Measurements from ENCODE around the gene NFASC.

The NFASC gene

GRCh38 chr1:205045146-205045545 is 174.5 kb downstream of the NFASC start:
- H4K8ac ChIP-seq (ENCODE audit: low read depth, low read length) = no peak overlapping the region
- H3K4me2 ChIP-seq (ENCODE audit: low read length) = no peak overlapping the region
- no peak overlapping the region for H4K91ac ChIP-seq (ENCODE audit: low read depth, low read length)
- H2AFZ ChIP-seq (ENCODE audit: insufficient read depth, low read length, poor library complexity) = no peak overlapping the region
- no peaks in the 10 kb centered on the region for H3K36me3 ChIP-seq (ENCODE audit: control insufficient read depth in 1 of 2, insufficient read depth in 2 of 2, low read length in 2 of 2)
- H3K79me2 ChIP-seq (ENCODE audit: control insufficient read depth, insufficient read depth, low read length, poor library complexity) = no peaks in the 10 kb centered on the region
- H2BK120ac ChIP-seq (ENCODE audit: insufficient read depth, low read length, poor library complexity) = no peak overlapping the region
- H3K18ac ChIP-seq (ENCODE audit: low read length) = no peak overlapping the region
- no peaks in the 10 kb centered on the region for H3K79me1 ChIP-seq (ENCODE audit: low read length)
- no peak overlapping the region for H3K9ac ChIP-seq (ENCODE audit: low read length)
- H3K4me1 ChIP-seq (ENCODE audit: control insufficient read depth in 1 of 2, insufficient read depth in 2 of 2, low read length in 2 of 2) = no peaks in the 10 kb centered on the region
- H3K14ac ChIP-seq (ENCODE audit: low read length) = no peak overlapping the region
- peaks cover 3% of the 10 kb centered on the region for H3K9me3 ChIP-seq (ENCODE audit: insufficient read depth, low read depth, low read length)
- no peak overlapping the region for H3K4me3 ChIP-seq (ENCODE audit: low read depth, low read length)
- H2AK5ac ChIP-seq (ENCODE audit: low read length) = no peak overlapping the region
- H4K12ac ChIP-seq (ENCODE audit: low read depth, low read length) = no peak overlapping the region
- H2BK5ac ChIP-seq (ENCODE audit: low read depth, low read length, poor library complexity) = no peak overlapping the region
- no peak overlapping the region for H3K27ac ChIP-seq (ENCODE audit: low read depth, low read length)
- WGBS (ENCODE audit: extremely low coverage, insufficient coverage, insufficient read length) = 100% methylated on average over 4 of the region's 11 CpGs
- H2BK12ac ChIP-seq (ENCODE audit: low read length) = no peak overlapping the region
- H3K4ac ChIP-seq (ENCODE audit: low read depth, low read length) = no peak overlapping the region
- H3K23ac ChIP-seq (ENCODE audit: low read length) = no peak overlapping the region
- H3K27me3 ChIP-seq (ENCODE audit: insufficient read depth, low read length) = peaks cover 22% of the 10 kb centered on the region
- no peak for DNase-seq

- WGBS (ENCODE audit: extremely low coverage, insufficient coverage, insufficient read length) = no CpG with 5 or more reads among the region's 4 CpGs
- Histone ChIP-seq H3K4ac (ENCODE audit: low read depth, low read length) (no peak overlapping the region), H2BK5ac (ENCODE audit: low read depth, low read length, poor library complexity) (no peak overlapping the region)
These were observed 176.2 kb downstream of the NFASC start for GRCh38 chr1:205046870-205047269.

GRCh38 chr1:205047764-205048231 is 177.1 kb downstream of the NFASC start:
- H3K27me3 ChIP-seq (ENCODE audit: insufficient read depth, low read length) = peaks cover 11% of the 10 kb centered on the region
- WGBS (ENCODE audit: extremely low coverage, insufficient coverage, insufficient read length) = no CpG with 5 or more reads among the region's 5 CpGs
- H3K79me2 ChIP-seq (ENCODE audit: control insufficient read depth, insufficient read depth, low read length, poor library complexity) = no peaks in the 10 kb centered on the region
- H2AFZ ChIP-seq (ENCODE audit: insufficient read depth, low read length, poor library complexity) = no peak overlapping the region
- H3K36me3 ChIP-seq (ENCODE audit: control insufficient read depth in 1 of 2, insufficient read depth in 2 of 2, low read length in 2 of 2) = no peaks in the 10 kb centered on the region
- H4K8ac ChIP-seq (ENCODE audit: low read depth, low read length) = no peak overlapping the region
- no peak overlapping the region for H3K4me2 ChIP-seq (ENCODE audit: low read length)
- H4K12ac ChIP-seq (ENCODE audit: low read depth, low read length) = no peak overlapping the region
- H3K18ac ChIP-seq (ENCODE audit: low read length) = no peak overlapping the region
- no peak overlapping the region for H3K4me3 ChIP-seq (ENCODE audit: low read depth, low read length)
- H3K4me1 ChIP-seq (ENCODE audit: control insufficient read depth in 1 of 2, insufficient read depth in 2 of 2, low read length in 2 of 2) = no peaks in the 10 kb centered on the region
- no peak overlapping the region for H3K4ac ChIP-seq (ENCODE audit: low read depth, low read length)
- H4K91ac ChIP-seq (ENCODE audit: low read depth, low read length) = no peak overlapping the region
- H2AK5ac ChIP-seq (ENCODE audit: low read length) = no peak overlapping the region
- H2BK12ac ChIP-seq (ENCODE audit: low read length) = no peak overlapping the region
- H2BK5ac ChIP-seq (ENCODE audit: low read depth, low read length, poor library complexity) = no peak overlapping the region
- H2BK120ac ChIP-seq (ENCODE audit: insufficient read depth, low read length, poor library complexity) = no peak overlapping the region
- H3K79me1 ChIP-seq (ENCODE audit: low read length) = no peaks in the 10 kb centered on the region
- peaks cover 2% of the 10 kb centered on the region for H3K9me3 ChIP-seq (ENCODE audit: insufficient read depth, low read depth, low read length)
- H3K14ac ChIP-seq (ENCODE audit: low read length) = no peak overlapping the region
- H3K9ac ChIP-seq (ENCODE audit: low read length) = no peak overlapping the region
- DNase-seq = no peak
- no peak overlapping the region for H3K27ac ChIP-seq (ENCODE audit: low read depth, low read length)
- no peak overlapping the region for H3K23ac ChIP-seq (ENCODE audit: low read length)

More at GRCh38 chr1:205046870-205047269, 176.2 kb downstream of the NFASC start:
- Histone ChIP-seq H3K27me3 (ENCODE audit: insufficient read depth, low read length) (peaks cover 18% of the 10 kb centered on the region), H4K91ac (ENCODE audit: low read depth, low read length) (no peak overlapping the region), H3K18ac (ENCODE audit: low read length) (no peak overlapping the region), H4K12ac (ENCODE audit: low read depth, low read length) (no peak overlapping the region), H2AK5ac (ENCODE audit: low read length) (no peak overlapping the region), H2AFZ (ENCODE audit: insufficient read depth, low read length, poor library complexity) (no peak overlapping the region), H3K4me2 (ENCODE audit: low read length) (no peak overlapping the region), H2BK12ac (ENCODE audit: low read length) (no peak overlapping the region), H4K8ac (ENCODE audit: low read depth, low read length) (no peak overlapping the region), H3K23ac (ENCODE audit: low read length) (no peak overlapping the region), H2BK120ac (ENCODE audit: insufficient read depth, low read length, poor library complexity) (no peak overlapping the region), H3K79me1 (ENCODE audit: low read length) (no peaks in the 10 kb centered on the region), H3K14ac (ENCODE audit: low read length) (no peak overlapping the region), H3K27ac (ENCODE audit: low read depth, low read length) (no peak overlapping the region), H3K4me3 (ENCODE audit: low read depth, low read length) (no peak overlapping the region), H3K4me1 (ENCODE audit: control insufficient read depth in 1 of 2, insufficient read depth in 2 of 2, low read length in 2 of 2) (no peaks in the 10 kb centered on the region), H3K9ac (ENCODE audit: low read length) (no peak overlapping the region), H3K36me3 (ENCODE audit: control insufficient read depth in 1 of 2, insufficient read depth in 2 of 2, low read length in 2 of 2) (no peaks in the 10 kb centered on the region), H3K79me2 (ENCODE audit: control insufficient read depth, insufficient read depth, low read length, poor library complexity) (no peaks in the 10 kb centered on the region), H3K9me3 (ENCODE audit: insufficient read depth, low read depth, low read length) (peaks cover 2% of the 10 kb centered on the region)
- no peak for DNase-seq

- Histone ChIP-seq H3K23ac (ENCODE audit: low read length) (no peak overlapping the region), H3K4me1 (ENCODE audit: control insufficient read depth in 1 of 2, insufficient read depth in 2 of 2, low read length in 2 of 2) (no peaks in the 10 kb centered on the region), H2BK12ac (ENCODE audit: low read length) (no peak overlapping the region), H2BK5ac (ENCODE audit: low read depth, low read length, poor library complexity) (no peak overlapping the region), H3K9ac (ENCODE audit: low read length) (no peak overlapping the region), H3K18ac (ENCODE audit: low read length) (no peak overlapping the region), H3K4me2 (ENCODE audit: low read length) (no peak overlapping the region), H2BK120ac (ENCODE audit: insufficient read depth, low read length, poor library complexity) (no peak overlapping the region), H3K9me3 (ENCODE audit: insufficient read depth, low read depth, low read length) (peaks cover 2% of the 10 kb centered on the region), H3K27ac (ENCODE audit: low read depth, low read length) (no peak overlapping the region), H4K8ac (ENCODE audit: low read depth, low read length) (no peak overlapping the region), H3K4me3 (ENCODE audit: low read depth, low read length) (peak overlapping the region; percentile 12), H3K79me2 (ENCODE audit: control insufficient read depth, insufficient read depth, low read length, poor library complexity) (no peaks in the 10 kb centered on the region), H2AK5ac (ENCODE audit: low read length) (no peak overlapping the region), H3K79me1 (ENCODE audit: low read length) (no peaks in the 10 kb centered on the region), H4K91ac (ENCODE audit: low read depth, low read length) (no peak overlapping the region), H4K12ac (ENCODE audit: low read depth, low read length) (no peak overlapping the region), H3K27me3 (ENCODE audit: insufficient read depth, low read length) (peaks cover 6% of the 10 kb centered on the region), H3K14ac (ENCODE audit: low read length) (no peak overlapping the region), H2AFZ (ENCODE audit: insufficient read depth, low read length, poor library complexity) (no peak overlapping the region), H3K4ac (ENCODE audit: low read depth, low read length) (no peak overlapping the region), H3K36me3 (ENCODE audit: control insufficient read depth in 1 of 2, insufficient read depth in 2 of 2, low read length in 2 of 2) (no peaks in the 10 kb centered on the region)
- no CpG with 5 or more reads among the region's 9 CpGs for WGBS (ENCODE audit: extremely low coverage, insufficient coverage, insufficient read length)
- no peak for DNase-seq
These were observed 177.7 kb downstream of the NFASC start for GRCh38 chr1:205048382-205048781.

Measured in trophoblast cell (in vitro differentiated cells and primary cell).